ENCODE measurements around the gene NPAS2. TPM values are rescaled to one million over a fixed set of nuclear protein-coding genes. Genes with fewer than 3 reads are reported as not detected.

Gene NPAS2
- total and polyA plus RNA-seq, 2 of the 8 experiments (the other 6 are each of a cell fraction or from before 2014, with no cell fraction given), result 1.8 to 1.9 TPM

DNA sequence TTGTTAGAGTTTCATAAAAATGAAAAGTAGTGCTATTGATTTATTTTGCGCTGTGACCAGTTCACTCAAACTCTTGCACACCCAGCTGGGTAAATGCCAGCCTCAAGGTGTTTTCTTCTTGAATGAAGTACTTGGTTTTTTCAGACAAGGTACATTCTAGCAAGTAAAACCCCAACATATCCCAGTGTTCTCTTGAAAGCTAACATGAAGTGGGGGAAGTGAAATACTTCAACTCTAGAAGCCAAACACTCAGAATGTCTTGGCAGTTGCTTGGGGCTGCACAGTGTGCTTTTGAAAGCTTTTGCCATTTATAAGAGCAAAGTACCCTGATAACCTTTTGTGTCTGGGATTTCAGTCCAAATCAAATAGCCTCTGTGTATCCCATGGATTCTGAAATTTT is 13.4 kb downstream of the NPAS2 start (continued):
- TF ChIP-seq, protein P1, sequence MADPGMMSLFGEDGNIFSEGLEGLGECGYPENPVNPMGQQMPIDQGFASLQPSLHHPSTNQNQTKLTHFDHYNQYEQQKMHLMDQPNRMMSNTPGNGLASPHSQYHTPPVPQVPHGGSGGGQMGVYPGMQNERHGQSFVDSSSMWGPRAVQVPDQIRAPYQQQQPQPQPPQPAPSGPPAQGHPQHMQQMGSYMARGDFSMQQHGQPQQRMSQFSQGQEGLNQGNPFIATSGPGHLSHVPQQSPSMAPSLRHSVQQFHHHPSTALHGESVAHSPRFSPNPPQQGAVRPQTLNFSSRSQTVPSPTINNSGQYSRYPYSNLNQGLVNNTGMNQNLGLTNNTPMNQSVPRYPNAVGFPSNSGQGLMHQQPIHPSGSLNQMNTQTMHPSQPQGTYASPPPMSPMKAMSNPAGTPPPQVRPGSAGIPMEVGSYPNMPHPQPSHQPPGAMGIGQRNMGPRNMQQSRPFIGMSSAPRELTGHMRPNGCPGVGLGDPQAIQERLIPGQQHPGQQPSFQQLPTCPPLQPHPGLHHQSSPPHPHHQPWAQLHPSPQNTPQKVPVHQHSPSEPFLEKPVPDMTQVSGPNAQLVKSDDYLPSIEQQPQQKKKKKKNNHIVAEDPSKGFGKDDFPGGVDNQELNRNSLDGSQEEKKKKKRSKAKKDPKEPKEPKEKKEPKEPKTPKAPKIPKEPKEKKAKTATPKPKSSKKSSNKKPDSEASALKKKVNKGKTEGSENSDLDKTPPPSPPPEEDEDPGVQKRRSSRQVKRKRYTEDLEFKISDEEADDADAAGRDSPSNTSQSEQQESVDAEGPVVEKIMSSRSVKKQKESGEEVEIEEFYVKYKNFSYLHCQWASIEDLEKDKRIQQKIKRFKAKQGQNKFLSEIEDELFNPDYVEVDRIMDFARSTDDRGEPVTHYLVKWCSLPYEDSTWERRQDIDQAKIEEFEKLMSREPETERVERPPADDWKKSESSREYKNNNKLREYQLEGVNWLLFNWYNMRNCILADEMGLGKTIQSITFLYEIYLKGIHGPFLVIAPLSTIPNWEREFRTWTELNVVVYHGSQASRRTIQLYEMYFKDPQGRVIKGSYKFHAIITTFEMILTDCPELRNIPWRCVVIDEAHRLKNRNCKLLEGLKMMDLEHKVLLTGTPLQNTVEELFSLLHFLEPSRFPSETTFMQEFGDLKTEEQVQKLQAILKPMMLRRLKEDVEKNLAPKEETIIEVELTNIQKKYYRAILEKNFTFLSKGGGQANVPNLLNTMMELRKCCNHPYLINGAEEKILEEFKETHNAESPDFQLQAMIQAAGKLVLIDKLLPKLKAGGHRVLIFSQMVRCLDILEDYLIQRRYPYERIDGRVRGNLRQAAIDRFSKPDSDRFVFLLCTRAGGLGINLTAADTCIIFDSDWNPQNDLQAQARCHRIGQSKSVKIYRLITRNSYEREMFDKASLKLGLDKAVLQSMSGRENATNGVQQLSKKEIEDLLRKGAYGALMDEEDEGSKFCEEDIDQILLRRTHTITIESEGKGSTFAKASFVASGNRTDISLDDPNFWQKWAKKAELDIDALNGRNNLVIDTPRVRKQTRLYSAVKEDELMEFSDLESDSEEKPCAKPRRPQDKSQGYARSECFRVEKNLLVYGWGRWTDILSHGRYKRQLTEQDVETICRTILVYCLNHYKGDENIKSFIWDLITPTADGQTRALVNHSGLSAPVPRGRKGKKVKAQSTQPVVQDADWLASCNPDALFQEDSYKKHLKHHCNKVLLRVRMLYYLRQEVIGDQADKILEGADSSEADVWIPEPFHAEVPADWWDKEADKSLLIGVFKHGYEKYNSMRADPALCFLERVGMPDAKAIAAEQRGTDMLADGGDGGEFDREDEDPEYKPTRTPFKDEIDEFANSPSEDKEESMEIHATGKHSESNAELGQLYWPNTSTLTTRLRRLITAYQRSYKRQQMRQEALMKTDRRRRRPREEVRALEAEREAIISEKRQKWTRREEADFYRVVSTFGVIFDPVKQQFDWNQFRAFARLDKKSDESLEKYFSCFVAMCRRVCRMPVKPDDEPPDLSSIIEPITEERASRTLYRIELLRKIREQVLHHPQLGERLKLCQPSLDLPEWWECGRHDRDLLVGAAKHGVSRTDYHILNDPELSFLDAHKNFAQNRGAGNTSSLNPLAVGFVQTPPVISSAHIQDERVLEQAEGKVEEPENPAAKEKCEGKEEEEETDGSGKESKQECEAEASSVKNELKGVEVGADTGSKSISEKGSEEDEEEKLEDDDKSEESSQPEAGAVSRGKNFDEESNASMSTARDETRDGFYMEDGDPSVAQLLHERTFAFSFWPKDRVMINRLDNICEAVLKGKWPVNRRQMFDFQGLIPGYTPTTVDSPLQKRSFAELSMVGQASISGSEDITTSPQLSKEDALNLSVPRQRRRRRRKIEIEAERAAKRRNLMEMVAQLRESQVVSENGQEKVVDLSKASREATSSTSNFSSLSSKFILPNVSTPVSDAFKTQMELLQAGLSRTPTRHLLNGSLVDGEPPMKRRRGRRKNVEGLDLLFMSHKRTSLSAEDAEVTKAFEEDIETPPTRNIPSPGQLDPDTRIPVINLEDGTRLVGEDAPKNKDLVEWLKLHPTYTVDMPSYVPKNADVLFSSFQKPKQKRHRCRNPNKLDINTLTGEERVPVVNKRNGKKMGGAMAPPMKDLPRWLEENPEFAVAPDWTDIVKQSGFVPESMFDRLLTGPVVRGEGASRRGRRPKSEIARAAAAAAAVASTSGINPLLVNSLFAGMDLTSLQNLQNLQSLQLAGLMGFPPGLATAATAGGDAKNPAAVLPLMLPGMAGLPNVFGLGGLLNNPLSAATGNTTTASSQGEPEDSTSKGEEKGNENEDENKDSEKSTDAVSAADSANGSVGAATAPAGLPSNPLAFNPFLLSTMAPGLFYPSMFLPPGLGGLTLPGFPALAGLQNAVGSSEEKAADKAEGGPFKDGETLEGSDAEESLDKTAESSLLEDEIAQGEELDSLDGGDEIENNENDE (IDR thresholded peaks at IDR 0.05; ENCODE audit: insufficient replicate concordance, low read length), result no peak
- TF ChIP-seq YY1 (IDR thresholded peaks at IDR 0.05; ENCODE audit: low read depth, low read length), result no peak

Data from H1 (cell line).